GM12875 (cell line): Measurements from ENCODE around the gene ADGRA3.
"Not testable (repeated sequence)": the region's sequence is repeated elsewhere in the genome, so short reads cannot be mapped to it uniquely, and the experiment has no call there.

Experiments
- H3K4me3 ChIP-seq: one replicate; pipeline ENCODE4 v1.5.1; 2011; ENCODE audit warnings: low read depth, low read length, control low read depth
- CTCF ChIP-seq: IDR thresholded peaks from 2 replicates; pipeline ENCODE4 v1.5.1; 2011; ENCODE audit warnings: low read depth, mild to moderate bottlenecking, control low read depth, inconsistent platforms, low read length, moderate library complexity, borderline replicate concordance; ENCODE audit not compliant: insufficient read depth

ADGRA3 gene

GRCh38 chr4:22482250-22483127 lies 33.4 kb downstream of the ADGRA3 start:
- H3K4me3 ChIP-seq, result no peak overlapping the region
- no peak for TF ChIP-seq CTCF

- no peak for TF ChIP-seq CTCF
- H3K4me3 ChIP-seq, result no peak overlapping the region
Observed at GRCh38 chr4:22480675-22481327, 35.1 kb downstream of the ADGRA3 start.

GRCh38 chr4:22478426-22478825 lies 37.4 kb downstream of the ADGRA3 start:
- H3K4me3 ChIP-seq, result no peak overlapping the region
- TF ChIP-seq CTCF, result no peak

GRCh38 chr4:22477813-22478182 lies 38.1 kb downstream of the ADGRA3 start:
- TF ChIP-seq CTCF, result no peak

GRCh38 chr4:22477136-22477812 lies 38.6 kb downstream of the ADGRA3 start:
- TF ChIP-seq CTCF, result no peak
- H3K4me3 ChIP-seq, result no peak overlapping the region

More at GRCh38 chr4:22477813-22478182, 38.1 kb downstream of the ADGRA3 start:
- no peak overlapping the region for H3K4me3 ChIP-seq

- TF ChIP-seq CTCF, result no peak
- H3K4me3 ChIP-seq, result no peak overlapping the region
Observed at GRCh38 chr4:22476011-22476410, 39.9 kb downstream of the ADGRA3 start.

GRCh38 chr4:22475311-22475646 lies 40.6 kb downstream of the ADGRA3 start:
- not testable (repeated sequence) for H3K4me3 ChIP-seq
